ENCODE results near the gene RSRC2.
"Not testable (repeated sequence)": the region's sequence is repeated elsewhere in the genome, so short reads cannot be mapped to it uniquely, and the experiment has no call there.

Gene RSRC2

GRCh38 chr12:122516544-122517361 lies 10.0 kb downstream of the RSRC2 start:
- DNase-seq, result no peak

GRCh38 chr12:122515275-122515674 lies 11.5 kb downstream of the RSRC2 start:
- no peak for DNase-seq

GRCh38 chr12:122513660-122514059 lies 13.1 kb downstream of the RSRC2 start:
- DNase-seq, result no peak

GRCh38 chr12:122513028-122513427 lies 13.7 kb downstream of the RSRC2 start:
- not testable (repeated sequence) for DNase-seq

GRCh38 chr12:122508163-122508562 lies 18.6 kb downstream of the RSRC2 start:
- DNase-seq, result no peak

- no peak for DNase-seq
Observed at GRCh38 chr12:122506393-122506938, 20.3 kb downstream of the RSRC2 start.

- no peak for DNase-seq
Observed at GRCh38 chr12:122505419-122506051, 21.2 kb downstream of the RSRC2 start.

GRCh38 chr12:122503783-122504590 lies 22.7 kb downstream of the RSRC2 start:
- no peak for DNase-seq

- DNase-seq, result no peak
Observed at GRCh38 chr12:122503147-122503751, 23.5 kb downstream of the RSRC2 start.

- DNase-seq, result no peak
Observed at GRCh38 chr12:122501489-122501989, 25.2 kb downstream of the RSRC2 start.

- peak; percentile 95 for DNase-seq
Observed at GRCh38 chr12:122500685-122501488, 25.8 kb downstream of the RSRC2 start, which contains the start of gene ZCCHC8. TSS of gene ZCCHC8 (minus strand) at chr12:122500932. CDS start at chr12:122500840, 92 bp downstream.

GRCh38 chr12:122499991-122500684 lies 26.6 kb downstream of the RSRC2 start:
- peak; percentile 29 for DNase-seq

GRCh38 chr12:122495258-122495657 lies 31.5 kb downstream of the RSRC2 start:
- DNase-seq, result no peak

- DNase-seq, result not testable (repeated sequence)
Observed at GRCh38 chr12:122493222-122493621, 33.5 kb downstream of the RSRC2 start.

GRCh38 chr12:122491991-122492390 lies 34.7 kb downstream of the RSRC2 start:
- no peak for DNase-seq

- no peak for DNase-seq
Observed at GRCh38 chr12:122489038-122489437, 37.7 kb downstream of the RSRC2 start.

- DNase-seq, result not testable (repeated sequence)
Observed at GRCh38 chr12:122487807-122488206, 38.9 kb downstream of the RSRC2 start.

- DNase-seq, result no peak
Observed at GRCh38 chr12:122486805-122487426, 39.8 kb downstream of the RSRC2 start.

GRCh38 chr12:122486360-122486759 lies 40.4 kb downstream of the RSRC2 start:
- DNase-seq, result not testable (repeated sequence)

GRCh38 chr12:122484385-122484784 lies 42.4 kb downstream of the RSRC2 start:
- not testable (repeated sequence) for DNase-seq
